Keratinocyte (primary cell): Measurements from ENCODE around the gene RGS3. TPM values are rescaled to one million over a fixed set of nuclear protein-coding genes. Genes with fewer than 3 reads are reported as not detected.

Source experiments
- DNase-seq: peaks from one replicate; pipeline ENCODE4 v3.0.0-alpha.2; 2011; ENCODE audit warnings: low read depth, missing footprints, low spot score
- FAIRE-seq: peaks from 2 replicates; lab custom pipeline; 2011; peaks lifted over from hg19 to GRCh38; lab: Jason Lieb, UNC
- H2AFZ ChIP-seq: 2 replicates; pipeline ENCODE4 v1.6.0; 2012; ENCODE audit warnings: low read length, control low read depth, inconsistent platforms; ENCODE audit not compliant: control insufficient read depth
- H3K27ac ChIP-seq: 2 replicates; pipeline ENCODE4 v1.5.1; 2011; ENCODE audit warnings: low read length; ENCODE audit not compliant: control insufficient read depth, insufficient read depth
- H3K27me3 ChIP-seq: 3 replicates; pipeline ENCODE4 v1.6.0; 2011; ENCODE audit warnings: low read length; ENCODE audit not compliant: control insufficient read depth, insufficient read depth; ENCODE audit errors: extremely low read depth
- H3K36me3 ChIP-seq, 2 experiments: 2 replicates in 1 of 2; 3 replicates in 1 of 2; pipeline ENCODE4 v1.5.1; 2011; ENCODE audit warnings: low read length in 2 of 2, mild to moderate bottlenecking in 1 of 2; ENCODE audit not compliant: control insufficient read depth in 2 of 2, insufficient read depth in 2 of 2; ENCODE audit errors: extremely low read depth in 1 of 2
- H3K4me1 ChIP-seq: 3 replicates; pipeline ENCODE4 v1.5.1; 2011; ENCODE audit warnings: low read length; ENCODE audit not compliant: control insufficient read depth, insufficient read depth; ENCODE audit errors: extremely low read depth
- H3K4me2 ChIP-seq: 3 replicates; pipeline ENCODE4 v1.6.0; 2011; ENCODE audit warnings: low read depth, low read length; ENCODE audit not compliant: control insufficient read depth, insufficient read depth; ENCODE audit errors: extremely low read depth
- H3K4me3 ChIP-seq, 3 experiments: fragments of 200-600 bp in 1 of 3; sonication (generic) in 1 of 3; 2 replicates in 2 of 3; 3 replicates in 1 of 3; pipeline ENCODE4 v1.5.1; 2011 to 2016; ENCODE audit warnings: low read length in 3 of 3, mild to moderate bottlenecking in 3 of 3, control low read depth in 2 of 3, inconsistent platforms in 1 of 3, low read depth in 1 of 3, mixed read lengths in 1 of 3, mixed run types in 1 of 3, moderate library complexity in 1 of 3; ENCODE audit not compliant: control insufficient read depth in 2 of 3, insufficient read depth in 2 of 3; ENCODE audit errors: extremely low read depth in 1 of 3
- H3K79me2 ChIP-seq: 2 replicates; pipeline ENCODE4 v1.6.0; 2012; ENCODE audit warnings: low read length; ENCODE audit not compliant: control insufficient read depth, insufficient read depth
- H3K9ac ChIP-seq: 3 replicates; pipeline ENCODE4 v1.6.0; 2011; ENCODE audit warnings: low read length; ENCODE audit not compliant: control insufficient read depth, insufficient read depth; ENCODE audit errors: extremely low read depth
- H3K9me1 ChIP-seq: 3 replicates; pipeline ENCODE4 v1.6.0; 2011; ENCODE audit warnings: low read length; ENCODE audit not compliant: control insufficient read depth, insufficient read depth; ENCODE audit errors: extremely low read depth
- H3K9me3 ChIP-seq: 2 replicates; pipeline ENCODE4 v1.5.1; 2012; ENCODE audit warnings: low read depth, low read length; ENCODE audit not compliant: control insufficient read depth
- H4K20me1 ChIP-seq: 3 replicates; pipeline ENCODE4 v1.6.0; 2011; ENCODE audit warnings: low read length; ENCODE audit not compliant: control insufficient read depth, insufficient read depth; ENCODE audit errors: extremely low read depth
- EZH2 ChIP-seq: IDR thresholded peaks from one replicate; pipeline ENCODE4 v1.6.1; 2012; ENCODE audit warnings: inconsistent platforms, mild to moderate bottlenecking, low read length, moderate library complexity
- dilution Hi-C: fragments of 300-500 bp; cut with MboI; formaldehyde crosslinking; loops from one replicate; pipeline ENCODE4 v1.7.0; 2020; ENCODE audit warnings: low sequenced_read_pairs; ENCODE audit not compliant: extremely low pct_ligation_motif_present
- polyA plus RNA-seq, 5 experiments: library from polyadenylated mRNA; depleted of rRNA in 3 of 5; stranded (reverse) in 3 of 5; stranded (forward) in 1 of 5; unstranded in 1 of 5; fragments of >200 nt; gene quantifications; 1 replicate in 1 of 5; 2 replicates in 3 of 5; 3 replicates in 1 of 5; pipeline versions ENCODE4 v1.2.1 to v1.2.3, GENCODE V29; 2011 to 2012; ENCODE audit warnings: missing spikeins in 2 of 5, low read depth in 1 of 5, low replicate concordance in 1 of 5
- TF ChIP-seq, protein P1 (sequence below), 3 experiments: IDR thresholded peaks in 1 of 3; conservative IDR thresholded peaks in 1 of 3; optimal IDR thresholded peaks in 1 of 3; 2 replicates in 2 of 3; 3 replicates in 1 of 3; pipeline versions ENCODE3 to v1.5.1; 2011; ENCODE audit warnings: low read length in 3 of 3, mild to moderate bottlenecking in 3 of 3, moderate library complexity in 2 of 3, control low read depth in 1 of 3, inconsistent platforms in 1 of 3; ENCODE audit not compliant: insufficient read depth in 2 of 3; ENCODE audit errors: extremely low read depth in 1 of 3

Gene RGS3
- polyA plus RNA-seq, 1 donor (not counting 4 experiments of a cell fraction or from before 2014, with no cell fraction given), result 19.6 TPM

GRCh38 chr9:113507256-113507655 is 43.7 kb downstream of the RGS3 start:
- FAIRE-seq, result no peak
- Histone ChIP-seq H3K4me3 (no peak overlapping the region), H3K36me3 (no peaks in the 10 kb centered on the region), H3K4me2 (no peak overlapping the region), H3K9me3 (no peaks in the 10 kb centered on the region), H3K79me2 (no peaks in the 10 kb centered on the region), H4K20me1 (no peaks in the 10 kb centered on the region), H3K27ac (no peak overlapping the region), H3K4me1 (no peaks in the 10 kb centered on the region), H3K9ac (no peak overlapping the region), H2AFZ (no peak overlapping the region), H3K9me1 (peaks cover 2% of the 10 kb centered on the region), H3K27me3 (no peaks in the 10 kb centered on the region)
- dilution Hi-C loops, result no loop called here
- no peak for DNase-seq
- TF ChIP-seq, protein P1, sequence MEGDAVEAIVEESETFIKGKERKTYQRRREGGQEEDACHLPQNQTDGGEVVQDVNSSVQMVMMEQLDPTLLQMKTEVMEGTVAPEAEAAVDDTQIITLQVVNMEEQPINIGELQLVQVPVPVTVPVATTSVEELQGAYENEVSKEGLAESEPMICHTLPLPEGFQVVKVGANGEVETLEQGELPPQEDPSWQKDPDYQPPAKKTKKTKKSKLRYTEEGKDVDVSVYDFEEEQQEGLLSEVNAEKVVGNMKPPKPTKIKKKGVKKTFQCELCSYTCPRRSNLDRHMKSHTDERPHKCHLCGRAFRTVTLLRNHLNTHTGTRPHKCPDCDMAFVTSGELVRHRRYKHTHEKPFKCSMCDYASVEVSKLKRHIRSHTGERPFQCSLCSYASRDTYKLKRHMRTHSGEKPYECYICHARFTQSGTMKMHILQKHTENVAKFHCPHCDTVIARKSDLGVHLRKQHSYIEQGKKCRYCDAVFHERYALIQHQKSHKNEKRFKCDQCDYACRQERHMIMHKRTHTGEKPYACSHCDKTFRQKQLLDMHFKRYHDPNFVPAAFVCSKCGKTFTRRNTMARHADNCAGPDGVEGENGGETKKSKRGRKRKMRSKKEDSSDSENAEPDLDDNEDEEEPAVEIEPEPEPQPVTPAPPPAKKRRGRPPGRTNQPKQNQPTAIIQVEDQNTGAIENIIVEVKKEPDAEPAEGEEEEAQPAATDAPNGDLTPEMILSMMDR (optimal IDR thresholded peaks at IDR 0.05 in 1 of 3, IDR thresholded peaks at IDR 0.05 in 1 of 3, conservative IDR thresholded peaks at IDR 0.05 in 1 of 3; ENCODE audit: extremely low read depth in 1 of 3, insufficient read depth in 2 of 3, low read length in 3 of 3), result no peak
- no peak for TF ChIP-seq EZH2

- Histone ChIP-seq H3K9me1 (peaks cover 2% of the 10 kb centered on the region), H3K4me1 (no peaks in the 10 kb centered on the region), H3K27me3 (no peaks in the 10 kb centered on the region), H3K4me3 (no peak overlapping the region), H4K20me1 (no peaks in the 10 kb centered on the region), H3K9me3 (no peaks in the 10 kb centered on the region), H3K9ac (no peak overlapping the region), H2AFZ (no peak overlapping the region), H3K27ac (no peak overlapping the region), H3K36me3 (no peaks in the 10 kb centered on the region), H3K4me2 (no peak overlapping the region), H3K79me2 (no peaks in the 10 kb centered on the region)
- dilution Hi-C loops, result no loop called here
- FAIRE-seq (no peak), DNase-seq (peak; percentile 7)
- TF ChIP-seq, protein P1 (optimal IDR thresholded peaks at IDR 0.05 in 1 of 3, IDR thresholded peaks at IDR 0.05 in 1 of 3, conservative IDR thresholded peaks at IDR 0.05 in 1 of 3; ENCODE audit: extremely low read depth in 1 of 3, insufficient read depth in 2 of 3, low read length in 3 of 3), result peak; percentile 11 to 42 (median 23)
- no peak for TF ChIP-seq EZH2
Observed at GRCh38 chr9:113508111-113508749, 44.7 kb downstream of the RGS3 start.
